ENCODE data around the gene SH3TC1.

SH3TC1 gene

GRCh38 chr4:8213121-8213520, 14.0 kb downstream of the SH3TC1 start:
- Histone ChIP-seq H3K9me3 (ENCODE audit: control insufficient read depth, low read length) (no peaks in the 10 kb centered on the region), H3K4me3 (ENCODE audit: insufficient read depth, low read depth, low read length, poor library complexity, severe bottlenecking) (no peak overlapping the region)

GRCh38 chr4:8214136-8214535, 15.0 kb downstream of the SH3TC1 start:
- Histone ChIP-seq H3K9me3 (ENCODE audit: control insufficient read depth, low read length) (no peaks in the 10 kb centered on the region), H3K36me3 (ENCODE audit: control insufficient read depth, insufficient read depth, low read length) (peaks cover 35% of the 10 kb centered on the region), H3K27ac (ENCODE audit: insufficient read depth, low read length, poor library complexity, severe bottlenecking) (no peak overlapping the region), H3K27me3 (replicated peaks; ENCODE audit: control insufficient read depth, insufficient read depth, low read length, poor library complexity, severe bottlenecking) (no peaks in the 10 kb centered on the region), H3K4me1 (ENCODE audit: control insufficient read depth, insufficient read depth, low read length, poor library complexity, severe bottlenecking) (peaks cover 3% of the 10 kb centered on the region), H3K4me3 (ENCODE audit: insufficient read depth, low read depth, low read length, poor library complexity, severe bottlenecking) (no peak overlapping the region)
- no peak for DNase-seq

More at GRCh38 chr4:8213121-8213520, 14.0 kb downstream of the SH3TC1 start:
- Histone ChIP-seq H3K36me3 (ENCODE audit: control insufficient read depth, insufficient read depth, low read length) (peaks cover 36% of the 10 kb centered on the region), H3K4me1 (ENCODE audit: control insufficient read depth, insufficient read depth, low read length, poor library complexity, severe bottlenecking) (peaks cover 3% of the 10 kb centered on the region), H3K27me3 (replicated peaks; ENCODE audit: control insufficient read depth, insufficient read depth, low read length, poor library complexity, severe bottlenecking) (no peaks in the 10 kb centered on the region), H3K27ac (ENCODE audit: insufficient read depth, low read length, poor library complexity, severe bottlenecking) (no peak overlapping the region)
- no peak for DNase-seq

- H3K4me3 ChIP-seq (ENCODE audit: insufficient read depth, low read depth, low read length, poor library complexity, severe bottlenecking), result no peak overlapping the region
- peaks cover 42% of the 10 kb centered on the region for H3K36me3 ChIP-seq (ENCODE audit: control insufficient read depth, insufficient read depth, low read length)
- H3K4me1 ChIP-seq (ENCODE audit: control insufficient read depth, insufficient read depth, low read length, poor library complexity, severe bottlenecking), result peaks cover 3% of the 10 kb centered on the region
- no peak overlapping the region for H3K27ac ChIP-seq (ENCODE audit: insufficient read depth, low read length, poor library complexity, severe bottlenecking)
- no peaks in the 10 kb centered on the region for H3K27me3 ChIP-seq (replicated peaks; ENCODE audit: control insufficient read depth, insufficient read depth, low read length, poor library complexity, severe bottlenecking)
- DNase-seq, result no peak
- no peaks in the 10 kb centered on the region for H3K9me3 ChIP-seq (ENCODE audit: control insufficient read depth, low read length)
Measured at GRCh38 chr4:8215001-8215427, 15.9 kb downstream of the SH3TC1 start.

GRCh38 chr4:8215641-8216442, 16.8 kb downstream of the SH3TC1 start:
- H3K4me3 ChIP-seq (ENCODE audit: insufficient read depth, low read depth, low read length, poor library complexity, severe bottlenecking), result no peak overlapping the region
- no peak overlapping the region for H3K27ac ChIP-seq (ENCODE audit: insufficient read depth, low read length, poor library complexity, severe bottlenecking)
- no peaks in the 10 kb centered on the region for H3K9me3 ChIP-seq (ENCODE audit: control insufficient read depth, low read length)
- no peaks in the 10 kb centered on the region for H3K27me3 ChIP-seq (replicated peaks; ENCODE audit: control insufficient read depth, insufficient read depth, low read length, poor library complexity, severe bottlenecking)
- DNase-seq, result no peak
- H3K4me1 ChIP-seq (ENCODE audit: control insufficient read depth, insufficient read depth, low read length, poor library complexity, severe bottlenecking), result peaks cover 7% of the 10 kb centered on the region
- peaks cover 42% of the 10 kb centered on the region for H3K36me3 ChIP-seq (ENCODE audit: control insufficient read depth, insufficient read depth, low read length)

- Histone ChIP-seq H3K36me3 (ENCODE audit: control insufficient read depth, insufficient read depth, low read length) (peaks cover 42% of the 10 kb centered on the region), H3K4me3 (ENCODE audit: insufficient read depth, low read depth, low read length, poor library complexity, severe bottlenecking) (no peak overlapping the region), H3K27ac (ENCODE audit: insufficient read depth, low read length, poor library complexity, severe bottlenecking) (no peak overlapping the region), H3K9me3 (ENCODE audit: control insufficient read depth, low read length) (no peaks in the 10 kb centered on the region), H3K27me3 (replicated peaks; ENCODE audit: control insufficient read depth, insufficient read depth, low read length, poor library complexity, severe bottlenecking) (no peaks in the 10 kb centered on the region), H3K4me1 (ENCODE audit: control insufficient read depth, insufficient read depth, low read length, poor library complexity, severe bottlenecking) (peaks cover 11% of the 10 kb centered on the region)
- no peak for DNase-seq
Measured at GRCh38 chr4:8216443-8217245, 17.6 kb downstream of the SH3TC1 start.

GRCh38 chr4:8217246-8217511, 18.1 kb downstream of the SH3TC1 start:
- Histone ChIP-seq H3K36me3 (ENCODE audit: control insufficient read depth, insufficient read depth, low read length) (peaks cover 42% of the 10 kb centered on the region), H3K27ac (ENCODE audit: insufficient read depth, low read length, poor library complexity, severe bottlenecking) (no peak overlapping the region), H3K4me1 (ENCODE audit: control insufficient read depth, insufficient read depth, low read length, poor library complexity, severe bottlenecking) (peaks cover 11% of the 10 kb centered on the region), H3K9me3 (ENCODE audit: control insufficient read depth, low read length) (no peaks in the 10 kb centered on the region), H3K4me3 (ENCODE audit: insufficient read depth, low read depth, low read length, poor library complexity, severe bottlenecking) (no peak overlapping the region), H3K27me3 (replicated peaks; ENCODE audit: control insufficient read depth, insufficient read depth, low read length, poor library complexity, severe bottlenecking) (no peaks in the 10 kb centered on the region)
- no peak for DNase-seq

- Histone ChIP-seq H3K27me3 (replicated peaks; ENCODE audit: control insufficient read depth, insufficient read depth, low read length, poor library complexity, severe bottlenecking) (no peaks in the 10 kb centered on the region), H3K9me3 (ENCODE audit: control insufficient read depth, low read length) (no peaks in the 10 kb centered on the region), H3K27ac (ENCODE audit: insufficient read depth, low read length, poor library complexity, severe bottlenecking) (no peak overlapping the region), H3K4me3 (ENCODE audit: insufficient read depth, low read depth, low read length, poor library complexity, severe bottlenecking) (no peak overlapping the region), H3K36me3 (ENCODE audit: control insufficient read depth, insufficient read depth, low read length) (peaks cover 44% of the 10 kb centered on the region), H3K4me1 (ENCODE audit: control insufficient read depth, insufficient read depth, low read length, poor library complexity, severe bottlenecking) (peaks cover 11% of the 10 kb centered on the region)
- no peak for DNase-seq
Measured at GRCh38 chr4:8217871-8218270, 18.8 kb downstream of the SH3TC1 start.

GRCh38 chr4:8218371-8219031, 19.4 kb downstream of the SH3TC1 start:
- DNase-seq, result peak in 1 of 3 donors; percentile 23
- H3K27me3 ChIP-seq (replicated peaks; ENCODE audit: control insufficient read depth, insufficient read depth, low read length, poor library complexity, severe bottlenecking), result no peaks in the 10 kb centered on the region
- no peak overlapping the region for H3K4me3 ChIP-seq (ENCODE audit: insufficient read depth, low read depth, low read length, poor library complexity, severe bottlenecking)
- H3K36me3 ChIP-seq (ENCODE audit: control insufficient read depth, insufficient read depth, low read length), result peaks cover 45% of the 10 kb centered on the region
- H3K4me1 ChIP-seq (ENCODE audit: control insufficient read depth, insufficient read depth, low read length, poor library complexity, severe bottlenecking), result peaks cover 11% of the 10 kb centered on the region
- H3K27ac ChIP-seq (ENCODE audit: insufficient read depth, low read length, poor library complexity, severe bottlenecking), result no peak overlapping the region
- no peaks in the 10 kb centered on the region for H3K9me3 ChIP-seq (ENCODE audit: control insufficient read depth, low read length)

GRCh38 chr4:8219236-8219635, 20.1 kb downstream of the SH3TC1 start:
- H3K4me3 ChIP-seq (ENCODE audit: insufficient read depth, low read depth, low read length, poor library complexity, severe bottlenecking), result no peak overlapping the region
- no peak for DNase-seq
- H3K36me3 ChIP-seq (ENCODE audit: control insufficient read depth, insufficient read depth, low read length), result peaks cover 47% of the 10 kb centered on the region
- no peak overlapping the region for H3K27ac ChIP-seq (ENCODE audit: insufficient read depth, low read length, poor library complexity, severe bottlenecking)
- H3K27me3 ChIP-seq (replicated peaks; ENCODE audit: control insufficient read depth, insufficient read depth, low read length, poor library complexity, severe bottlenecking), result no peaks in the 10 kb centered on the region
- no peaks in the 10 kb centered on the region for H3K9me3 ChIP-seq (ENCODE audit: control insufficient read depth, low read length)
- peaks cover 11% of the 10 kb centered on the region for H3K4me1 ChIP-seq (ENCODE audit: control insufficient read depth, insufficient read depth, low read length, poor library complexity, severe bottlenecking)
